Ishikawa (cell line): Measurements from ENCODE around the gene RNPEPL1.

Source experiments
- CEBPB ChIP-seq: IDR thresholded peaks from 2 replicates; pipeline ENCODE4 v1.6.1; 2012
- CREB1 ChIP-seq: IDR thresholded peaks from 2 replicates; pipeline ENCODE4 v1.6.1; 2012; ENCODE audit warnings: low read depth
- EP300 ChIP-seq: IDR thresholded peaks from 2 replicates; pipeline ENCODE4 v1.6.1; 2012; ENCODE audit warnings: borderline replicate concordance
- FOXM1 ChIP-seq: IDR thresholded peaks from 2 replicates; pipeline ENCODE4 v1.6.1; 2012; ENCODE audit warnings: low read depth, borderline replicate concordance
- NFIC ChIP-seq: IDR thresholded peaks from 2 replicates; pipeline ENCODE4 v1.6.1; 2012
- RAD21 ChIP-seq: IDR thresholded peaks from 2 replicates; pipeline ENCODE4 v1.6.1; 2012; ENCODE audit warnings: low read depth
- TAF1 ChIP-seq: IDR thresholded peaks from 2 replicates; pipeline ENCODE4 v1.6.1; 2012; ENCODE audit warnings: low read depth, mild to moderate bottlenecking
- TCF12 ChIP-seq: IDR thresholded peaks from 2 replicates; pipeline ENCODE4 v1.6.1; 2012; ENCODE audit warnings: low read depth
- YY1 ChIP-seq: IDR thresholded peaks from 2 replicates; pipeline ENCODE4 v1.6.1; 2012; ENCODE audit warnings: low read depth
- ZBTB7A ChIP-seq: IDR thresholded peaks from 2 replicates; pipeline ENCODE4 v1.6.1; 2012; ENCODE audit warnings: low read depth
- TF ChIP-seq, protein P1 (sequence below): IDR thresholded peaks from 2 replicates; pipeline ENCODE4 v1.6.1; 2012
- TF ChIP-seq, protein P2 (sequence below): IDR thresholded peaks from 2 replicates; pipeline ENCODE4 v1.6.1; 2012; ENCODE audit warnings: low read depth, mild to moderate bottlenecking
- TF ChIP-seq, protein P3 (sequence below): IDR thresholded peaks from 2 replicates; pipeline ENCODE4 v1.6.1; 2012

DNA sequence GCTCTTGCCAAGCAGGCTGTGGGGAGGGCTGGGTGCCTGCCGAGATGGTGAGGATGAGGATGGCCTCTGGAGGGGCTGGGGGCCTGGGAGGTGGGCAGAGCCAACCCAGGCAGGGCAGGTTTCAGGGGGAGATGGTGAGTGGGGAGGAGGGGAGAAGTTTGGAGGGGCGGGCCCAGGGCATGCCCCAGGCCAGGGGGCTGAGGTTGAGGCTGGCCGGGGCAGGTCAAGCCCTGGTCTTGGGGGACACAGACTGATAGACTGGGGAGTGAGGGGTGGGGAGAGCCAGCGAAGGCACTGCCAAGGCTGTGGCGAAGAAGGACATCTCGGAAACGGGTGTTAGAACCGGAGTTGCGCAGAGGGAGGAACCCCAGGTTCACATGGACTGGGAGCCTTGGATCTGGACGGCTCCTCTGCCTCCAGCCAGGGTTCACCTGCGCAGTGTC is 30.9 kb downstream of the RNPEPL1 start:
- TF ChIP-seq FOXM1 (no peak), CEBPB (no peak), NFIC (no peak), RAD21 (no peak), TAF1 (no peak), ZBTB7A (no peak), EP300 (no peak), CREB1 (no peak), YY1 (no peak), TCF12 (no peak)
- TF ChIP-seq, protein P1, sequence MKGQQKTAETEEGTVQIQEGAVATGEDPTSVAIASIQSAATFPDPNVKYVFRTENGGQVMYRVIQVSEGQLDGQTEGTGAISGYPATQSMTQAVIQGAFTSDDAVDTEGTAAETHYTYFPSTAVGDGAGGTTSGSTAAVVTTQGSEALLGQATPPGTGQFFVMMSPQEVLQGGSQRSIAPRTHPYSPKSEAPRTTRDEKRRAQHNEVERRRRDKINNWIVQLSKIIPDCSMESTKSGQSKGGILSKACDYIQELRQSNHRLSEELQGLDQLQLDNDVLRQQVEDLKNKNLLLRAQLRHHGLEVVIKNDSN: no peak
- TF ChIP-seq, protein P2, sequence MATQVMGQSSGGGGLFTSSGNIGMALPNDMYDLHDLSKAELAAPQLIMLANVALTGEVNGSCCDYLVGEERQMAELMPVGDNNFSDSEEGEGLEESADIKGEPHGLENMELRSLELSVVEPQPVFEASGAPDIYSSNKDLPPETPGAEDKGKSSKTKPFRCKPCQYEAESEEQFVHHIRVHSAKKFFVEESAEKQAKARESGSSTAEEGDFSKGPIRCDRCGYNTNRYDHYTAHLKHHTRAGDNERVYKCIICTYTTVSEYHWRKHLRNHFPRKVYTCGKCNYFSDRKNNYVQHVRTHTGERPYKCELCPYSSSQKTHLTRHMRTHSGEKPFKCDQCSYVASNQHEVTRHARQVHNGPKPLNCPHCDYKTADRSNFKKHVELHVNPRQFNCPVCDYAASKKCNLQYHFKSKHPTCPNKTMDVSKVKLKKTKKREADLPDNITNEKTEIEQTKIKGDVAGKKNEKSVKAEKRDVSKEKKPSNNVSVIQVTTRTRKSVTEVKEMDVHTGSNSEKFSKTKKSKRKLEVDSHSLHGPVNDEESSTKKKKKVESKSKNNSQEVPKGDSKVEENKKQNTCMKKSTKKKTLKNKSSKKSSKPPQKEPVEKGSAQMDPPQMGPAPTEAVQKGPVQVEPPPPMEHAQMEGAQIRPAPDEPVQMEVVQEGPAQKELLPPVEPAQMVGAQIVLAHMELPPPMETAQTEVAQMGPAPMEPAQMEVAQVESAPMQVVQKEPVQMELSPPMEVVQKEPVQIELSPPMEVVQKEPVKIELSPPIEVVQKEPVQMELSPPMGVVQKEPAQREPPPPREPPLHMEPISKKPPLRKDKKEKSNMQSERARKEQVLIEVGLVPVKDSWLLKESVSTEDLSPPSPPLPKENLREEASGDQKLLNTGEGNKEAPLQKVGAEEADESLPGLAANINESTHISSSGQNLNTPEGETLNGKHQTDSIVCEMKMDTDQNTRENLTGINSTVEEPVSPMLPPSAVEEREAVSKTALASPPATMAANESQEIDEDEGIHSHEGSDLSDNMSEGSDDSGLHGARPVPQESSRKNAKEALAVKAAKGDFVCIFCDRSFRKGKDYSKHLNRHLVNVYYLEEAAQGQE: no peak
- TF ChIP-seq, protein P3, sequence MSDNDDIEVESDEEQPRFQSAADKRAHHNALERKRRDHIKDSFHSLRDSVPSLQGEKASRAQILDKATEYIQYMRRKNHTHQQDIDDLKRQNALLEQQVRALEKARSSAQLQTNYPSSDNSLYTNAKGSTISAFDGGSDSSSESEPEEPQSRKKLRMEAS: no peak
